IPS-15b (cell line): ENCODE results near the gene PRRG3.

Experiments used
- H3K27me3 ChIP-seq: one replicate; pipeline ENCODE4 v1.6.1; 2013; ENCODE audit warnings: low read length; ENCODE audit not compliant: control insufficient read depth, insufficient read depth
- H3K36me3 ChIP-seq: one replicate; pipeline ENCODE4 v1.6.1; 2013; ENCODE audit warnings: low read length; ENCODE audit not compliant: control insufficient read depth, insufficient read depth
- H3K4me1 ChIP-seq: one replicate; pipeline ENCODE4 v1.6.1; 2013; ENCODE audit warnings: mild to moderate bottlenecking, low read length; ENCODE audit not compliant: control insufficient read depth, insufficient read depth
- H3K4me3 ChIP-seq: one replicate; pipeline ENCODE4 v1.5.1; 2013; ENCODE audit warnings: low read depth, low read length
- H3K9ac ChIP-seq: one replicate; pipeline ENCODE4 v1.6.1; 2013; ENCODE audit warnings: low read depth, mild to moderate bottlenecking, low read length
- H3K9me3 ChIP-seq: one replicate; pipeline ENCODE4 v1.6.1; 2013; ENCODE audit warnings: mild to moderate bottlenecking, low read length; ENCODE audit not compliant: control insufficient read depth, insufficient read depth

PRRG3 gene

GRCh38 chrX:151711154-151711553 is 15.9 kb downstream of the PRRG3 start:
- H3K36me3 ChIP-seq: no peaks in the 10 kb centered on the region
- no peak overlapping the region for H3K9ac ChIP-seq
- no peaks in the 10 kb centered on the region for H3K27me3 ChIP-seq
- H3K9me3 ChIP-seq: no peaks in the 10 kb centered on the region
- H3K4me1 ChIP-seq: no peaks in the 10 kb centered on the region
- H3K4me3 ChIP-seq: no peak overlapping the region

GRCh38 chrX:151711787-151712186 is 16.5 kb downstream of the PRRG3 start:
- no peaks in the 10 kb centered on the region for H3K4me1 ChIP-seq
- no peaks in the 10 kb centered on the region for H3K36me3 ChIP-seq
- H3K9me3 ChIP-seq: no peaks in the 10 kb centered on the region
- H3K27me3 ChIP-seq: no peaks in the 10 kb centered on the region
- H3K9ac ChIP-seq: no peak overlapping the region
- H3K4me3 ChIP-seq: no peak overlapping the region

DNA sequence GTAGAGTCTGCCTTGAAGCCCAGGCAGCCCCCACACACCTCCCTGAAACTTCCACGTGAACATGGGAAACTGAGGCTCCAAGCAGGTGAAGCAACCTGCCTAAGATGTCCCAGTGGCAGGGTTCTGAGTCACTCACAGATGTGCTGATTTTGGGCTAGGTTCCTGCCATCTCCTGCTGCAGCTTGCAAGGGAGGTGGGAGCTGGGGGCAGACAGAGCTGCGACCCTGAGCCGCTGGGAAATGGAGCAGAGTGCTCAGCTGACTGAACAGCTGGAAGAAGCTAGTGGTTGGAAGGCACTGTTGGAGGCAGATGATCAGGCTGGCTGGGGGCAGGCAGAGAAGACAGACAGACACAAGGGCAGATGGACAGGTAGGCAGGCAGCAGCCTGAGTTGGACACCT is 17.0 kb downstream of the PRRG3 start:
- Histone ChIP-seq H3K9me3 (no peaks in the 10 kb centered on the region), H3K4me3 (no peak overlapping the region), H3K36me3 (no peaks in the 10 kb centered on the region), H3K9ac (no peak overlapping the region), H3K27me3 (no peaks in the 10 kb centered on the region), H3K4me1 (no peaks in the 10 kb centered on the region)

DNA sequence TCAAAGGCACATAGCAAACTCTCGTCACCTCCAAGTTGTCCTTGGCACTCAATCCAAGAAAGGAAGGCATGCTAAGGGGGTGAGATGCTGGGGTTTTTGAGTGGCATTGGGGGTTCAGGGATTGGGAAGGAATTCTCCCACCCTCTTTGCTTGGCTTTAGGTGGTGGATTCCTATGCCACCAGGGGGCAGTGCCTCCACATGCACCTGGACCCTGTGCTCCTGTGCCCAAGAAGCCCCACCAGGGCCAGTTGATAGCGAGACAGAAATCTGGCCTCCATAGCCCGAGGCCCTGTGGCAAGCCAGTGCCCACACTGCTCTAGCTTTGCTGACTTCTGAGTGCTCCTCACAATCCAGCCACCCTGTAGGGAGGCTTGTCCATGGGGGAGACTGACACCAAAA is 18.6 kb downstream of the PRRG3 start:
- Histone ChIP-seq H3K4me3 (no peak overlapping the region), H3K4me1 (no peaks in the 10 kb centered on the region), H3K27me3 (no peaks in the 10 kb centered on the region), H3K36me3 (no peaks in the 10 kb centered on the region), H3K9ac (no peak overlapping the region), H3K9me3 (no peaks in the 10 kb centered on the region)

DNA sequence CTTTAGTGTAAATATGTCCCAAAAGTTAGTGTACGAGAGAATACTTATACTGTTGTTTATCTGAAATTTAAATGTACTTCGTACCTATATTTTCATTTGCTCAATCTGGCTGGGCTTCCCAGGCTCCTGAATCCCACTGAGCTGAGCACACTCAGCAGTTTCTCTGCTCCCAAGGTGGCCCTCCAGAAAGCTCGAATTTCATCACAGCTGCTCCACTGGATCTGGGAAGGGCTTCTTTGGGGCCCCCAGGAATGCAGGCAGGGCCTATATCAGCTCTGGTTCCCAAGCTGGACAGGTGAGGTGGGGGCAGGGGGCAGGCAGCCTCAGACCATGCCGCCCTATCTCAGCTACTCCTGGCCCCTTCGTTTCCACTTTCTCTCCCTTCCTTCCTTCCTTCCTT is 19.1 kb downstream of the PRRG3 start:
- Histone ChIP-seq H3K9me3 (no peaks in the 10 kb centered on the region), H3K4me1 (no peaks in the 10 kb centered on the region), H3K9ac (no peak overlapping the region), H3K36me3 (no peaks in the 10 kb centered on the region), H3K27me3 (no peaks in the 10 kb centered on the region), H3K4me3 (no peak overlapping the region)

- H3K27me3 ChIP-seq: no peaks in the 10 kb centered on the region
- H3K36me3 ChIP-seq: no peaks in the 10 kb centered on the region
- H3K4me3 ChIP-seq: no peak within 1 kb of the TSS
- H3K9ac ChIP-seq: no peak within 1 kb of the TSS
- no peaks in the 10 kb centered on the region for H3K4me1 ChIP-seq
- no peaks in the 10 kb centered on the region for H3K9me3 ChIP-seq
Measured at GRCh38 chrX:151715752-151716151, 20.5 kb downstream of the PRRG3 start, which contains the start of gene FATE1. Gene FATE1 (plus strand): TSS chrX:151716035. CDS start chrX:151716120, 85 bp downstream.

GRCh38 chrX:151722241-151722846 is 27.1 kb downstream of the PRRG3 start:
- no peak overlapping the region for H3K9ac ChIP-seq
- no peaks in the 10 kb centered on the region for H3K27me3 ChIP-seq
- no peaks in the 10 kb centered on the region for H3K9me3 ChIP-seq
- H3K4me1 ChIP-seq: no peaks in the 10 kb centered on the region
- no peak overlapping the region for H3K4me3 ChIP-seq
- H3K36me3 ChIP-seq: no peaks in the 10 kb centered on the region

GRCh38 chrX:151723156-151723760 is 28.0 kb downstream of the PRRG3 start:
- H3K27me3 ChIP-seq: no peaks in the 10 kb centered on the region
- H3K36me3 ChIP-seq: no peaks in the 10 kb centered on the region
- H3K9me3 ChIP-seq: no peaks in the 10 kb centered on the region
- H3K9ac ChIP-seq: no peak overlapping the region
- H3K4me3 ChIP-seq: no peak overlapping the region
- no peaks in the 10 kb centered on the region for H3K4me1 ChIP-seq

GRCh38 chrX:151724563-151725337 is 29.5 kb downstream of the PRRG3 start:
- Histone ChIP-seq H3K9me3 (no peaks in the 10 kb centered on the region), H3K36me3 (no peaks in the 10 kb centered on the region), H3K27me3 (no peaks in the 10 kb centered on the region), H3K9ac (no peak overlapping the region), H3K4me1 (no peaks in the 10 kb centered on the region), H3K4me3 (no peak overlapping the region)

GRCh38 chrX:151725338-151725614 is 30.0 kb downstream of the PRRG3 start:
- H3K27me3 ChIP-seq: no peaks in the 10 kb centered on the region
- H3K4me1 ChIP-seq: no peaks in the 10 kb centered on the region
- no peak overlapping the region for H3K9ac ChIP-seq
- no peaks in the 10 kb centered on the region for H3K36me3 ChIP-seq
- no peaks in the 10 kb centered on the region for H3K9me3 ChIP-seq
- no peak overlapping the region for H3K4me3 ChIP-seq

- H3K36me3 ChIP-seq: no peaks in the 10 kb centered on the region
- no peaks in the 10 kb centered on the region for H3K9me3 ChIP-seq
- H3K9ac ChIP-seq: no peak overlapping the region
- H3K4me3 ChIP-seq: no peak overlapping the region
- H3K4me1 ChIP-seq: no peaks in the 10 kb centered on the region
- H3K27me3 ChIP-seq: no peaks in the 10 kb centered on the region
Measured at GRCh38 chrX:151726751-151727150, 31.5 kb downstream of the PRRG3 start.

DNA sequence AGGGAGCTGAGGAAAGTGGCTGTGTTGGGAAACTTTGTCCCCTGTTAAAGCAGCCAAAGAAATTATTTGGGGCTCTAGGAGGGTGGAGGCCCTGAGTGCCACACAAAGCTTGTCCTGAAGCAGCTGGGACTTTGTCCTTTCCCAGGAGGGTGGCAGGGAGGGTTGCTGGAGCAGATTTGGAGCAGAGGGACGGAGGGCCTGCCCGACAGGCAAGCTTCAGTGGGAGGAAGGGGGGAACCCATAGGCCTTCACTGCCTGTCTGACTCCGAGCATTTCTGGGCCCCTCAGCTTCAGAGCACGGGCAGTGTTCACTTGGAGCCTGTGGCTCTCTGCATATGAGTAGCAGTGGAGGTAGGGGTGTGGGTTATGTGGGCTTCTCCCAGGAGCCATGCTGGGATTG is 32.1 kb downstream of the PRRG3 start:
- no peak overlapping the region for H3K9ac ChIP-seq
- peaks cover 4% of the 10 kb centered on the region for H3K9me3 ChIP-seq
- H3K4me3 ChIP-seq: no peak overlapping the region
- H3K36me3 ChIP-seq: no peaks in the 10 kb centered on the region
- no peaks in the 10 kb centered on the region for H3K4me1 ChIP-seq
- H3K27me3 ChIP-seq: no peaks in the 10 kb centered on the region
